HepG2 (cell line): Measurements from ENCODE around the gene RASIP1. TPM values are rescaled to one million over a fixed set of nuclear protein-coding genes. Genes with fewer than 3 reads are reported as not detected.

ENCODE experiments used
- AKAP8 ChIP-seq: sonication (generic); formaldehyde crosslinking; IDR thresholded peaks from 2 replicates; pipeline ENCODE4 v1.5.1; 2020; ENCODE audit warnings: mild to moderate bottlenecking, missing genetic modification reagents
- CREM ChIP-seq, 2 experiments: sonication (generic) in 1 of 2; formaldehyde crosslinking in 1 of 2; IDR thresholded peaks; 2 replicates each; pipeline versions ENCODE4 v1.4.0 to v1.6.1; 2016 to 2020; ENCODE audit warnings: antibody characterized with exemption in 1 of 2, mild to moderate bottlenecking in 1 of 2, missing genetic modification reagents in 1 of 2
- MYPOP ChIP-seq: sonication (generic); formaldehyde crosslinking; IDR thresholded peaks from 2 replicates; pipeline ENCODE4 v1.8.1; 2023; ENCODE audit warnings: mild to moderate bottlenecking, moderate library complexity, missing genetic modification reagents
- PAXIP1 ChIP-seq: sonication (generic); formaldehyde crosslinking; conservative IDR thresholded peaks from 2 replicates; pipeline ENCODE4 v1.4.0; 2020; ENCODE audit warnings: mild to moderate bottlenecking, missing genetic modification reagents, moderate library complexity
- RAD51 ChIP-seq: fragments of 450-650 bp; IDR thresholded peaks from 2 replicates; pipeline ENCODE4 v1.6.1; 2016; ENCODE audit warnings: borderline replicate concordance
- RBFOX2 ChIP-seq: fragments of 200-400 bp; formaldehyde crosslinking; IDR thresholded peaks from 2 replicates; pipeline ENCODE4 v1.6.1; 2017; ENCODE audit warnings: low read depth, mild to moderate bottlenecking, low read length
- TAF1 ChIP-seq: sonication (generic); formaldehyde crosslinking; IDR thresholded peaks from 2 replicates; pipeline ENCODE4 v1.4.0; 2020; ENCODE audit warnings: missing genetic modification reagents
- TFDP1 ChIP-seq: IDR thresholded peaks from 2 replicates; pipeline ENCODE4 v1.6.1; 2016; ENCODE audit warnings: missing compliant biosample characterization, missing genetic modification reagents, borderline replicate concordance
- THYN1 ChIP-seq: sonication (generic); formaldehyde crosslinking; IDR thresholded peaks from 2 replicates; pipeline ENCODE4 v1.8.1; 2023; ENCODE audit warnings: low read depth, mild to moderate bottlenecking, moderate library complexity, missing genetic modification reagents, borderline replicate concordance
- ZBTB33 ChIP-seq: sonication (generic); formaldehyde crosslinking; IDR thresholded peaks from 2 replicates; pipeline ENCODE4 v1.4.0; 2020; ENCODE audit warnings: missing genetic modification reagents
- ZBTB7B ChIP-seq: sonication (generic); formaldehyde crosslinking; IDR thresholded peaks from 2 replicates; pipeline ENCODE4 v1.4.0; 2020; ENCODE audit warnings: missing genetic modification reagents
- ZFX ChIP-seq: sonication (generic); formaldehyde crosslinking; IDR thresholded peaks from 2 replicates; pipeline ENCODE4 v1.4.0; 2020; ENCODE audit warnings: mild to moderate bottlenecking, low read depth, missing genetic modification reagents, moderate library complexity
- ZNF12 ChIP-seq: sonication (generic); formaldehyde crosslinking; IDR thresholded peaks from 2 replicates; pipeline ENCODE4 v1.5.0; 2020; ENCODE audit warnings: missing genetic modification reagents
- ZNF558 ChIP-seq: sonication (generic); formaldehyde crosslinking; IDR thresholded peaks from 2 replicates; pipeline ENCODE4 v1.9.0; 2022; ENCODE audit warnings: mild to moderate bottlenecking, missing genetic modification reagents, borderline replicate concordance
- ZNF687 ChIP-seq: sonication (generic); formaldehyde crosslinking; IDR thresholded peaks from 2 replicates; pipeline ENCODE4 v1.5.1; 2020; ENCODE audit warnings: mild to moderate bottlenecking, missing genetic modification reagents, moderate library complexity
- polyA plus RNA-seq, 8 experiments: library from polyadenylated mRNA; depleted of rRNA in 3 of 8; stranded (reverse) in 7 of 8; unstranded in 1 of 8; fragments of >200 nt; fragmentation: Illumina TruSeq in 4 of 8; extraction: Trizol in 4 of 8; gene quantifications; 2 replicates each; pipeline versions ENCODE4 v1.2.1 to v1.2.3, GENCODE V29; 2011 to 2016; ENCODE audit warnings: low read depth in 4 of 8, missing spikeins in 1 of 8, mixed read lengths in 1 of 8; ENCODE audit not compliant: insufficient read depth in 1 of 8
- total RNA-seq, 5 experiments: library from RNA; depleted of rRNA; stranded (reverse); fragments of >200 nt; fragmentation: Illumina TruSeq; extraction: Trizol; gene quantifications; 2 replicates each; pipeline ENCODE4 v1.2.3, GENCODE V29; 2016; ENCODE audit warnings: low read depth in 1 of 5

The RASIP1 gene
- total and polyA plus RNA-seq, 2 of the 13 experiments (the other 11 are each of a cell fraction or from before 2014, with no cell fraction given) = 0.44 to 0.58 TPM

GRCh38 chr19:48716562-48717291 is 23.7 kb downstream of the RASIP1 start (continued):
- TF ChIP-seq ZNF687 (CRISPR knock-in tag) (peak; percentile 42), ZNF558 (0 out of 2 replicates have a peak, but pooled peaks have one; percentile 32), AKAP8 (CRISPR knock-in tag) (0 out of 2 replicates have a peak, but pooled peaks have one; percentile 40), PAXIP1 (CRISPR knock-in tag) (0 out of 2 replicates have a peak, but pooled peaks have one; percentile 19), RAD51 (no peak), ZNF12 (CRISPR knock-in tag) (no peak), MYPOP (0 out of 2 replicates have a peak, but pooled peaks have one; percentile 34), CREM (IDR thresholded peaks at IDR 0.05) (no peak), CREM (CRISPR knock-in tag; IDR thresholded peaks at IDR 0.05) (no peak), TFDP1 (CRISPR knock-in tag) (0 out of 2 replicates have a peak, but pooled peaks have one; percentile 21), THYN1 (no peak), ZFX (CRISPR knock-in tag) (peak; percentile 13; the same call in 1 of the 2 replicates), TAF1 (0 out of 2 replicates have a peak, but pooled peaks have one; percentile 21), ZBTB33 (CRISPR knock-in tag) (peak; percentile 36; the same call in 1 of the 2 replicates), RBFOX2 (peak; percentile 53), ZBTB7B (CRISPR knock-in tag) (peak; percentile 78)
